OCI-LY1 (cell line): Measurements from ENCODE around the gene SUGCT.
"Not testable (repeated sequence)": the region's sequence is repeated elsewhere in the genome, so short reads cannot be mapped to it uniquely, and the experiment has no call there.

Source experiments
- CTCF ChIP-seq: fragments of 200-600 bp; sonication (generic), shearing (Covaris generic); IDR thresholded peaks from 2 replicates; pipeline ENCODE4 v1.5.1; 2017; ENCODE audit warnings: mild to moderate bottlenecking, antibody characterized with exemption, low read length, moderate library complexity, mixed read lengths
- EZH2 ChIP-seq: fragments of 200-600 bp; sonication (generic), shearing (Covaris generic); IDR thresholded peaks from 2 replicates; pipeline ENCODE4 v1.8.0; 2017; ENCODE audit warnings: borderline replicate concordance, mixed run types, mild to moderate bottlenecking, antibody characterized with exemption, low read length, moderate library complexity, mixed read lengths

- not testable (repeated sequence) for TF ChIP-seq CTCF, EZH2
Observed at GRCh38 chr7:40627361-40627760, 492.6 kb downstream of the SUGCT start.
